ENCODE results near the gene CSTB. TPM values are rescaled to one million over a fixed set of nuclear protein-coding genes. Genes with fewer than 3 reads are reported as not detected.

The CSTB gene
- total RNA-seq, 1 experiment from 2014 or later: 40.7 TPM

- Histone ChIP-seq H3K9me3 (ENCODE audit: control insufficient read depth, low read depth, low read length) (no peaks in the 10 kb centered on the region), H4K91ac (ENCODE audit: insufficient read length, low read depth, low read length) (no peak overlapping the region), H2AFZ (ENCODE audit: low read length) (no peak overlapping the region), H3T11ph (ENCODE audit: low read length) (no peak overlapping the region), H3K56ac (ENCODE audit: insufficient read length, low read depth, low read length) (no peak overlapping the region), H3K9ac (ENCODE audit: extremely low read depth, insufficient read length, low read length) (no peak overlapping the region), H2BK12ac (ENCODE audit: insufficient read length, low read depth, low read length) (no peak overlapping the region), H4K5ac (ENCODE audit: insufficient read length, low read depth, low read length) (no peak overlapping the region), H3K79me2 (ENCODE audit: insufficient read depth, low read length) (peaks cover 2% of the 10 kb centered on the region; the same call in 1 of the 2 replicates), H2BK20ac (ENCODE audit: low read depth, low read length, poor library complexity, severe bottlenecking) (no peak overlapping the region), H4K8ac (replicated peaks; ENCODE audit: insufficient read length, low read depth, low read length) (no peak overlapping the region), H3K23ac (ENCODE audit: insufficient read length, low read depth, low read length) (no peak overlapping the region), H3K23me2 (ENCODE audit: insufficient read length, low read depth, low read length, poor library complexity, severe bottlenecking) (peaks cover 2% of the 10 kb centered on the region), H3K4me1 (ENCODE audit: insufficient read depth, low read length) (no peaks in the 10 kb centered on the region), H3K27me3 (ENCODE audit: insufficient read depth, low read length) (no peaks in the 10 kb centered on the region), H3K4ac (ENCODE audit: low read depth, low read length) (no peak overlapping the region), H2BK15ac (ENCODE audit: low read depth, low read length) (no peak overlapping the region), H4K20me1 (ENCODE audit: control insufficient read depth, insufficient read depth, insufficient read length) (no peaks in the 10 kb centered on the region), H3K27ac (ENCODE audit: insufficient read length, low read depth, low read length) (no peak overlapping the region), H2BK120ac (ENCODE audit: low read depth, low read length, poor library complexity, severe bottlenecking) (no peak overlapping the region), H3K79me1 (ENCODE audit: insufficient read depth, low read depth, low read length, poor library complexity, severe bottlenecking) (peaks cover 3% of the 10 kb centered on the region), H2AK5ac (ENCODE audit: insufficient read length, low read length) (no peak overlapping the region), H3K14ac (ENCODE audit: insufficient read depth, low read length) (no peak overlapping the region), H2BK5ac (ENCODE audit: insufficient read length, low read length) (no peak overlapping the region), H3K4me2 (ENCODE audit: insufficient read depth, insufficient read length, low read length) (no peak overlapping the region), H3K18ac (ENCODE audit: insufficient read length, low read depth, low read length) (no peak overlapping the region)
- no peak for DNase-seq
- Mint-ChIP-seq H3K4me1 (peaks cover 12 to 13% of the 10 kb centered on the region in 2 experiments), H3K27ac (peak overlapping the region; percentile 40 to 83 (median 44); a peak in 3 of 7 replicates), H3K27me3 (ENCODE audit: low read depth) (no peaks in the 10 kb centered on the region), H3K9me3 (no peaks in the 10 kb centered on the region), H3K36me3 (ENCODE audit: insufficient read depth in 1 of 3, low read depth in 3 of 3) (peaks cover 0 to 15% (median 0%) of the 10 kb centered on the region in 3 experiments; a peak in 2 of 7 replicates), H3K4me3 (no peak overlapping the region)
- WGBS (ENCODE audit: extremely low coverage, insufficient read length, low lambda C conversion rate): no CpG with 5 or more reads among the region's 25 CpGs
- TF ChIP-seq, protein P1, sequence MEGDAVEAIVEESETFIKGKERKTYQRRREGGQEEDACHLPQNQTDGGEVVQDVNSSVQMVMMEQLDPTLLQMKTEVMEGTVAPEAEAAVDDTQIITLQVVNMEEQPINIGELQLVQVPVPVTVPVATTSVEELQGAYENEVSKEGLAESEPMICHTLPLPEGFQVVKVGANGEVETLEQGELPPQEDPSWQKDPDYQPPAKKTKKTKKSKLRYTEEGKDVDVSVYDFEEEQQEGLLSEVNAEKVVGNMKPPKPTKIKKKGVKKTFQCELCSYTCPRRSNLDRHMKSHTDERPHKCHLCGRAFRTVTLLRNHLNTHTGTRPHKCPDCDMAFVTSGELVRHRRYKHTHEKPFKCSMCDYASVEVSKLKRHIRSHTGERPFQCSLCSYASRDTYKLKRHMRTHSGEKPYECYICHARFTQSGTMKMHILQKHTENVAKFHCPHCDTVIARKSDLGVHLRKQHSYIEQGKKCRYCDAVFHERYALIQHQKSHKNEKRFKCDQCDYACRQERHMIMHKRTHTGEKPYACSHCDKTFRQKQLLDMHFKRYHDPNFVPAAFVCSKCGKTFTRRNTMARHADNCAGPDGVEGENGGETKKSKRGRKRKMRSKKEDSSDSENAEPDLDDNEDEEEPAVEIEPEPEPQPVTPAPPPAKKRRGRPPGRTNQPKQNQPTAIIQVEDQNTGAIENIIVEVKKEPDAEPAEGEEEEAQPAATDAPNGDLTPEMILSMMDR (conservative IDR thresholded peaks at IDR 0.05): no peak
Observed at GRCh38 chr21:43734131-43734927, 41.8 kb downstream of the CSTB start.
